Pons (tissue), 1 donor: ENCODE data around the gene PLD3.

Source experiments
- DNase-seq: peaks from one replicate; pipeline ENCODE4 v3.0.0-alpha.2; 2016; ENCODE audit warnings: low spot score

The PLD3 gene, protein sequence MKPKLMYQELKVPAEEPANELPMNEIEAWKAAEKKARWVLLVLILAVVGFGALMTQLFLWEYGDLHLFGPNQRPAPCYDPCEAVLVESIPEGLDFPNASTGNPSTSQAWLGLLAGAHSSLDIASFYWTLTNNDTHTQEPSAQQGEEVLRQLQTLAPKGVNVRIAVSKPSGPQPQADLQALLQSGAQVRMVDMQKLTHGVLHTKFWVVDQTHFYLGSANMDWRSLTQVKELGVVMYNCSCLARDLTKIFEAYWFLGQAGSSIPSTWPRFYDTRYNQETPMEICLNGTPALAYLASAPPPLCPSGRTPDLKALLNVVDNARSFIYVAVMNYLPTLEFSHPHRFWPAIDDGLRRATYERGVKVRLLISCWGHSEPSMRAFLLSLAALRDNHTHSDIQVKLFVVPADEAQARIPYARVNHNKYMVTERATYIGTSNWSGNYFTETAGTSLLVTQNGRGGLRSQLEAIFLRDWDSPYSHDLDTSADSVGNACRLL

DNA sequence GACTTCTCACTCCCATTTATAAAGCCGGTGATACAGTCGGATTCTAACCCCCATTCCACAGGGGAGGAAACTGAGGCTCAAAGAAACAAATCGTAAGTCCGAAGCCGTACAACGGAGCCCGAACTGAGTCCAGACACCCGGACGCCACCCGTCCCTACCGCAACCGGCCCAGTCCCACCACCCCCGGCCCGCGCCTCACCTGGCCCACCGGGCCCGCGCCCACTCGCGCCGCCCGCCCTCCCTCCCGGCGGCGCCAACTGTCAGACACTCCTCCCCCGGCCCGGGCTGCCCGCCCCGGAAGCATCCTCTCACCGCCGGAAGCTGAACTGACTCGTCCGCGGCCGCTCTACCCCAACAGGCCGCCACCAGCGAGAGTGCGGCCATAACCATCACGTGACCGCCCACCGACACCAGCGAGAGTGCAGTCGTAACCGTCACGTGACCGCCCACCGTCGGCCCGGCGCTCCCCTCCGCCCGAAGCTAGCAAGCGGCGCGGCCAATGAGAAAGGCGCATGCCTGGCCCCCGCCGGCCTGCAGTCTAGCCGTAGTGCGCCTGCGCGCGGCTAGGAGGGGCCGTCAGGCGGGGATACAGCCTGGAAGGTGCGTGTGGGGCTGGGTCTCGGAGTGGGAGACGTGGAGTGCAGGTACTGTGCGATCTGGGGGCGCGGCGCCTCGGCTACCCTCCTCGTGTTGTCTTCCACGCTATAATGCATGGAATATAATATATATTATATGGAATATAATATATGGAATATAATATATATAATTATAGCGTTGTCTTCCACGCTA is at the start of gene PLD3, which contains the start of gene C19orf47:
PLD3 (plus strand) TSS at position 571 of the 789 bp plus-strand sequence. CDS start 17,789 bp downstream, outside the sequence.
C19orf47 (minus strand) TSS at position 273 of the 789 bp plus-strand sequence. CDS start 6,540 bp downstream, outside the sequence.
- DNase-seq: peak; percentile 98

DNA sequence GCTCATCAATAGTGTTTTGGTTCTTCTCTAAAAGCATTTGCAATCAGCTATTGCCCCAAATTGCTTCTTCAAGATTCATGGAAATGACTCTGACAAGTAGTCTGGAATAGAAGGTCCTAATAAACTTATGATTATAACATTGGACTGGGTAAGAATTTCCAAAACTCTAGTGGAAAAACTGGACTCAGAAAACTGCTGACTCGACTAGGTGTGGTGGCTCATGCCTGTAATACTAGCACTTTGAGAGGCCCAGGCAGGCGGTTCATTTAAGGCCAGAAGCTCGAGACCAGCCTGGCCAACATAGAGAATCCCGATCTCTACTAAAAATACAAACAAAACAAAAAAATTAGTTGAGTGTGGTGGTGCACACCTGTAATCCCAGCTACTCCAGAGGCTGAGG is 47.8 kb upstream of the PLD3 start:
- no peak for DNase-seq

DNA sequence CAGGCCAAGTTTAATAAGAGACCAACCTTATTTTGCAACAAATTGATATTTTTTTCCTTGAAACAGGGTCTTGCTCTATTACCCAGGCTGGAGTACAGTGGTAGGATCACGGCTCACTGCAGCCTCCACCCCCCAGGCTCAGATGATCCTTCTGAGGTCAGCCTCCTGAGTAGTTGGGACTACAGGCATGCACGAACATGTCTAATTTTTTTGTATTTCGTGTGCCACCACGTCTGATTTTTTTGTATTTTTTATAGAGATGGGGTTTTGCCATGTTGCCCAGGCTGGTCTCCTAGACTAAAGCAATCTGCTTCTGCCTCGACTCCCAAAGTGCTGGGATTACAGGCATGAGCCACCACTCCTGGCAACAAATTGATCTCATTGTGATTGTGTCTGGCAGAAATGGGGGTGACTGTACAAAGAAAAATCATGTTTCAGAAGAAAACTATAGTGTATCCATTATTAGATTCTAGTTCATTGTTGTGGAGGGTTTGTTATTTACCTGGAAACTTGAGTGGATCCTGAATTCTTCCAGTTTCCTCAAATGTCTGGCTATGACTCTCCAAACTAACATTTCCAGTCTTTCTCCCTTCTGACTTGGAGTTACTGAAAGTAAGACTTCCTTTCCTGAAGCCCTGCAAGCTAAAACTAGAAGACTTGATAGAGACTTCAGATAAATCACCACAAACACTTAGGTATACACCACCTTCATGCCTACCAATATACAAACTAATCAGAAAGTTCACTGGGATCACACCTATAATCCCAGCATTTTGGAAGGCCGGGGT is 46.1 kb upstream of the PLD3 start:
- no peak for DNase-seq

DNA sequence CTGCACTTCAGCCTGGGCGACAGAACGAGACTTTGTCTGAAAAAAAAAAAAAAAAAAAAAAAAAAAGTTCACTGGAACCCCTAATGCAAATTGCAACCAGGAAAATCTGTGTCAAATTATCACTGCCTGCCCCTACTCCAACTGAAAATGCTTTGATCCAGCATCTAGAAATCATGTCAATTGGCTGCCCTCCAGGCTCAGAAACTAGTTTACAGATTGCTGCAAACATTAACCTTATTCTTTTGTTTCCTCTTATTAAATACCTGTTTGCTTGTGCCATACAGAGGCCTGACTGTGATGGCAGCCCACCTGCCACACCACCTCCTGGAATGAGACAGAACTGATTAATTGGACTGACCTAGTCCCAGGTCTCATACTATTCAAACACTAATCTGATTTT is 44.7 kb upstream of the PLD3 start:
- DNase-seq: no peak

DNA sequence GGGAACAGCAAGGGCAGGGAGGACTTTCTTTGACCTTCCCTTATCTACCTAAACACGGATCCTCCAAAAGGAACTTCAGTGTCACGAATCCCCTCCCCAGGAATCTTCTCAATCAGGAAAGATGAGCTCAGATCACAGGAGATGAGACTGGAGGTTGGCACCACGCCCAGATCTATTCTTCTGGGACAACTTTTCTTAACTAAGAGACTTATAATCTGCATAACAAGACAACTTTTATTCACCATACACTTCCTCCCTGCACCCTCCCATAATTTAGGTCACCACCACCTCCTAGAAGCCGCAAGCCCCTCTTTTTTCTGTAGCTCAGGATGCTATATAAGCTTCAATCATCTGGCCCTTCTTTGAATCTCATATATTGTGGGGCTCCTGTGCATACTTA is 44.2 kb upstream of the PLD3 start:
- no peak for DNase-seq

DNA sequence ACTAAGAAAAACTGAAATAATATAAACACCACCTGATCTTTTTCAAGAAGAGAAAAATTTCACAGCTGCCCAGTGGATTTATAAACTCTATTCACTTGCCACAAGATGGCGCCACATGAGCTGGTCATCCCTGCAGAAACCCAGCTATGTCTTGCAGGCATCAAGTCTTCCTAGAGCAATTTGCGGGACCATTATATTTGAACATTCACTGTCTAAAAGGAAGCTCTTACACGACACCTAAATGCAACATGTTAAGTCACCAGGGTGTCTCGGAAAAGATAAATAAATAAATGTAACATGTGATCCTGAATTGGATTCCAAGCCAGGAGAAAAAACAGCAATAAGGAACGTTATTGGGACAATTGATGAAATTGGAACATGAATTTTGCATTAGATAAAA is 43.1 kb upstream of the PLD3 start:
- peak; percentile 96 for DNase-seq

DNA sequence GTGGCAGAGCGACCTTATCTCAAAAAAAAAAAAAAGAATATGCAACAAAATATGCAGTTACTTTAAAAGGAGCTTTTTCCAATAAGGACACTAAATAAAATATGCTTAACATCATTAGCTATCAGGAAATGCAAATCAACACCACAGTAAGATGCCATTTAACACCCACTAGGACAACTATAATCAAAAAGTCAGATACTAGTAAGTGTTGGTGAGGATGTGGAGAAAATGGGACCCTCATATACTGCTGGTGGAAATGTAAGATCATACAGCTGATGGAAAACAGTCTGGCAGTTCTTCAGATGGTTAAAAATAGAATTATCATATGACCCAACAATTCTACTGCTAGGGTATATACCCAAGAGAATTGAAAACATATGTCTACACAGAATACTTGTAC is 38.8 kb upstream of the PLD3 start:
- DNase-seq: no peak

DNA sequence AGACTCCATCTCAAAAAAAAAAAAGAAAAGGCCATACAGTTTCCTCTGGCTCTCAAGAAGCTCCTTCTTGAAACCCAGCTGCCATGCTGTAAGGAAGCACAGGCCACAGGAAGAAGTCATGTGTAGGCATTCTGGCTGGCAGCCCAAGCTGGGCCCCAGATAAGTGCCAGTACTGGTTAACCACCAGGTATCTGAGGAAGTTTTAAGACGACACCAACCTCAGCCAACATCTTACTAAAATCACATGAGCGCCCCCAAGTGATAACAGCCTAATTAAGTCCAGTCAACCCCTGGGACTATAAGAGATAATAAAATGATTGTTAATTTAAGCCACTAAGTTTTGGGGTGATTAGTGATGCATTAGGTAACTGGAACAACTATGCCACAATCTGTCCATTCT is 36.0 kb upstream of the PLD3 start:
- DNase-seq: no peak

DNA sequence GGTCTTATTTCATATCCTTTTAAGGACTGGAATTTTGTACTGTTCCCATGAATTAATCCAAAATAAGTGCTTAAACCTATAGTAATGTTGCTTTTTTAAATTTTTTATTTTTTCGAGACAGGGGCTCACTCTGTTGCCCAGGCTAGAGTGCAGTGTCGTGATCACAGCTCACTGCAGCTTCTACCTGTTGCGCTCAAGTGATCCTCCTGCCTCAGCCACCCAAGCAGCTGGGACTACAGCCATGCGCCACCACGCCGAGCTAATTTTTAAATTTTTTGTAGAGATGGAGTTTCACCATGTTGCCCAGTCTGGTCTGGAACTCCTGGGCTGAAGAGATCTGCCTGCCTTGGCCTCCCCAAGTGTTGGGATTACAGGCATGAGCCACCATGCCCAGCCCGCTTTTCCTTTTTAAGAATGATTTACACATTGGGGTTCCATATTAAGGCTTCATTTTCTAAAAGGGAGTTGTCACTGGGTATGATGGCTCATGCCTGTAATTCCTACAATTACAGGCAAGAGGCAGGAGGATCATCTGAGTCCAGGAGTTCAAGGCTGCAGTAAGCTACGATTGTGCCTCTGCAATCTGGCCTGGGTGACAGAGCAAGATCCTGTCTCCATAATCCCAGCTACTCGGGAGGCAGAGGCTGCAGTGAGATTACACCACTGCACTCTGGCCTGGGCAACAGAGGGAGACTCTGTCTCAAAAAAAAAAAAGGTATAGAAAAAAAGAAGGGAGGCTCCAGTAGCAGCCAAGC is 35.1 kb upstream of the PLD3 start:
- DNase-seq: no peak

DNA sequence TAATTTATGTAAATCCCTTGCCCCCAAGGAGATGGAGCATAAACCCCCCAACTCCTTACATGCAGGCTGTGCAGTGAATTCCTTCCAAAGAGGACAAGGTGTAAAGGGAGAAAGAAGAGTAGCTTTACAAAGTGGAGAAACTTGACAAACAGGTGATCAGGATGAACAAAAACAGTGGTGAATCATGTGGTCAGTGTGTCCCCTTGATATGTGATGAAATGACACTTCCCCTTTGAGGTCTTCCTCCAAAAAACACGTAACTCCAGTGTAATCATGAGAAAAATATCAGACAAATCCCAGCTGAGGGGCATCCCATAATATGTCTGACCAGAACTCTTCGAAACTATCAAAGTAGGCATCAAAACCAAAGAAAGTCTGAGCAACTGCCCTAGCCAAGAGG is 33.8 kb upstream of the PLD3 start:
- no peak for DNase-seq

DNA sequence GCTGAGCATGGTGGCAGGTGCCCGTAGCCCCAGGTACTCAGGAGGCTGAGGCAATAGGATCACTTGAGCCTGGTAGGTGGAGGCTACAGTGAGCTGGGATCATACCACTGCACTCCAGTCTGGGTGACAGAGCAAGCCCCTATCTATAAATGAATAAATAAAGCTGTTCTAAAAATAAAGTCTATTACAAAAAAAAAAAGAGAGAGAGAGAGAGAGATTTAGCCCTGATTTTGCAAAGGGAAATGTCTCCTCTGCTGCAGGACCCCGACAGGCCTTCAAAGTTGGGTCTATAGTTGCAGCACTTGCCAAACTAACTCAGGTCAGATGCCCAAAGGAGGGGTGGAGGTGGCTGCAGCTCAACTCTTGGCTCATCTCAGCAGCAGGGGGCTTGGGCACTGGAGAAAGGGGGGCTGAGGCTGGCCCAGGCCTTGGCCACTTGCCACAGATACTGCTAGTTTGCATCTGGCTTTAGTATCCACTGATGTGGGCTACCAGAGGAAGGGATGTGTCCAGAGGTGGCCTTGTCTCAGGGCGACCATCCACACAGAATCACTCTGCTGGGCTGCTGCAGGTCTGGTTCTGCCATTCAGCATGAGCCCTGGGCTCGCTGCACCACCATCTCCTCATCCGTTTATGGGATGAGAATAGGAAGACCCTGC is 32.6 kb upstream of the PLD3 start:
- no peak for DNase-seq

DNA sequence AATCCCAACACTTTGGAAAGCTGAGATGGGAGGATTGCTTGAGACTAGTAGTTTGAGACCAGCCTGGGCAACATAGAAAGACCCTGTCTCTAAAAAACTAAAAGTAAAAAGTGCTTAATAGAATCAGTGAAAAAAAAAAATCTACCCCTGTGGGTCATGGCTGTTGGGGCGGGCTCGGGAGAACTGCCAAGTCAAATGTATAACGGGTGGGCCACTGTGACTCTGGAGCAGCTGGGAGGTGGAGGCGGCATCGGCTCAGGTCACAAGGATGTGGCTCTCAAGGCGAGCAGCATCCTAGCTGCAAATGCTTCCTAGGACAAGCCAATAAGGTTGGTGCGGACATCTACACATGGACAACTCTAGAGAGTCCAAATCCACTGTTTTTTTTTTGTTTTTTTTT is 31.2 kb upstream of the PLD3 start:
- DNase-seq: no peak

DNA sequence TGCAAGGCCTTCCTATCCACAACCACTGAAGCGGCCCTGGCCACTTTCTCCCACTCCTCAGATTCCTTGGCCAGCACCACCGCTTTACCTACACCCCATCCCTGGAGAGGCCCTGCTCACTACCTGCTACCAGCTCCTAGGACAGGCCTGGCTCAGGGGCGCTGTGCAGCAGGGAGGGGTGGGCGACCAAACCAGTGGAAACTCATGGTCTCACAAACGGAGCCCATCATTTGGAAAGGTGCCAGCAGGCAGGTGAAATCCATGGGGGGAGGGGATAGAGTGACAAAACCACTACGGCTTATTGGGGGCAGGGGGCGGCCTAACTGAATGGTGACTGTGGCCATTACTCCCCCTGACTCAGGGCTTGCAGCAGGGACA is 27.9 kb upstream of the PLD3 start:
- no peak for DNase-seq

DNA sequence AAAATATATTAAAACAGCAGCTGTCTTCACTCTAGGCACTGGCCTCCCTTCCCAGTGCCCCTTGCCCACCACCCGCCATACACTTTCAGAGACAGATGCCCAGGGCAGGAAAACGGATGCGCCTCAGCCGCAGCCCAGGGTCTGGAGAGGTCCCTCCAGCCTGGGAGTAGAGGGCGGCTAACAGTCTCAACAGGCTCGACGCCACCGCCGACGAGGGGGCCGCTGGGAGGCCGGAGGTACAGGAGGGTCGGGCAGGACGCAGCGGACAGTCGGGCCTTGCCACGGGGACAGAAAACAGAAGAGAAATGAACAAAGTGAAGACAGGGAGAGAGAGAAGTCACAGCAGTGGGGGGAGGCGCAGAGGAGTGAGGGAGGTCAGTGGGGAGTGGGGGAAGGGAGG is 27.4 kb upstream of the PLD3 start:
- DNase-seq: no peak

DNA sequence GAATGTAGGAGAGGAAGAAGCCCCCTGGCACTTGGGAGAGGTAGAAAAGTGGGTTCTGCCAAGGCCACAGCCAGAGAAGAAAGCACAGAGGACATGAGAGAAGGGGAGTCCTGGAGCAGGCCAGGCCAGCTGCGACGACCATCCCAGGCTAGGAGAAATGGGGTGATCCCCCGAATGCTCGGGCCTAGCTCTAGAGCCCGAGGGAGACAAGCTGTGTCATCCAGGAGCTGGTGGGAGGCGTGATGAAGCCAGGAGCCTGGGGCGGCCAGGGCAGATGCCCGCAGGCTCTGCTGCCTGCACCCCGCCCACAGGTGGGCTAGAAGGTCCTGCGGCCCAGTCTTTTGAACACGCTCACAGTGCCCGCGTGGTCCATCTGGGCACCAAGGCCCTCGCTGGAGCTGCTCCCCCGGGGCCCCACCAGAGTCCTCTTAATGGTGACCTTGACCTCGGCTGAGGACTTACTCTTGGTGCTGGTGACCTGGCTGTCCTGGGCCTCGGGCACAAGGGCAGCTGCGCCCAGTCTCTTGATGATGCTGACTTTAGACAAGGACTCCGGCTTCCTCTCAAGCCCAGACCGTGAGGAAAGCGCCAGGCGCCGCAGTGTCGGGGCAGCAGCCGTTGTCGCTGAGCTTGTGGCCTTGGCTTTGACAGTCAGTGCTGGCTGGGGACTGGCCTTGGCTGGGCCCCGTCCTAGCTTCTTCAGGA is 26.8 kb upstream of the PLD3 start:
- no peak for DNase-seq

DNA sequence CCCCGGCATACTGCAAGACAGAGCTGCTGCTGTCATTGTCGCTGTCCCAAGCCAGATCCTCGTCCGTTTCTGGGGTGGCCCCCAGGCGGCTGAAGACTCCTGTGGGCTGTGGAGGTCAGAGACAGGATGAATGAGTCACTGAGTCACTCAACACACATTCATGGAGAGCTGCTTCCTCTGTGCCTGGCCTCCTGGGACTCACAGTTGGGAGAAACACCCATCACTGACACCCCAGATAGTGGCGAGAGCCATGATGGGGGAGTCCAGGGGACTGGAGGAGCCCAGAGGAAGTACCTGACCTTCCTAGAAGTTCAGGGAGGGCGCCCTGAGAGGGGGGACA is 26.3 kb upstream of the PLD3 start:
- DNase-seq: no peak

DNA sequence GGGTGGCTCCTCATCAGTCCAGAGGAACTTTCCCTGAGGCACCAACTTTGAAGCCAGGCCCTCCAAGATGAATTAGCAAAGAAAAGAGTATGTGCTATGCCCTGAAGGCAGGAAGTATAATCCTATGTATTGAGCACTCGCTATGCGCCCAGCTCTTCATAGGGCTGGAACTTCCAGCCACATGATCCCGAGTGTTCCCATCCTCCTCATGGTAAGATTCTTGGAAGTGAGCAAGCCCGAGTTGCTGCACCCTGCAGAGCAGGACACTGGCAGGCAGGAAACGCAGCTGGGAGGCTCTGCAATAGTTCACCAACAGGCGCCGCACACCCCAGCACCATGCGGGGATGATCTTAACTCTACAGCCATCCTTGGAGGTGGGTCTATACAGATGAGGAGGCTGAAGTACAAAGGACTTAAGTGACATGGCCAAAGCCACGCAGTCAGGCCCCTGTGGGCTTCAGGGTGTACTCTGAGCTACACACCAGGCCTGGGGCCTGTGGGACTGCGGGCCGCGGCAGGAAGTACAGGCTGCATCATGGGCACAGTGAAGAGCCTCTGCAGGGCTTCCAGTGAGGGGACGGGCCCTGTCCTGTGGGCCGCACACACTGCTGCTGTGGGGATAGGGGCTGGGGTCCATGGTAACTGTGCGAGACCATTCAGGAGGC is 25.4 kb upstream of the PLD3 start:
- no peak for DNase-seq

DNA sequence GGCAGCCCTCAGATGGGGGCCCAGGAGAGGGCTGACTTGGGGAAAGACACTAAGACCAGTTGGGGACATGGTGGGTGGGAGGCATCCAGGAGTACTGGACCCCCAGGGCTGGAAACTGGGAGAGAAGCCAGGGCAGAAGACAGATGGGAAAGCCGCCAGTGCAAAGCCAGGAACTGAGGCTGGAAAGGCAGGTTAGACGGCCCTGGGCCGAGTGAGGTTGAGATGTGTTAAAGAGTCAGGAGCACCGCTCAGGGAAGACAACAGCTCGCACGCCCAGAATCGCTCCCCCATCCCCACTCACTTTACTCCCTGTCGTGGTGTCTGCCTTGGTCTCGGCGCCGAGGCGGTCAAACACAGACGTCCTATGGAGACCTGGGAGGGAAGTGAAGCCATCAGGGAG is 24.8 kb upstream of the PLD3 start:
- no peak for DNase-seq

DNA sequence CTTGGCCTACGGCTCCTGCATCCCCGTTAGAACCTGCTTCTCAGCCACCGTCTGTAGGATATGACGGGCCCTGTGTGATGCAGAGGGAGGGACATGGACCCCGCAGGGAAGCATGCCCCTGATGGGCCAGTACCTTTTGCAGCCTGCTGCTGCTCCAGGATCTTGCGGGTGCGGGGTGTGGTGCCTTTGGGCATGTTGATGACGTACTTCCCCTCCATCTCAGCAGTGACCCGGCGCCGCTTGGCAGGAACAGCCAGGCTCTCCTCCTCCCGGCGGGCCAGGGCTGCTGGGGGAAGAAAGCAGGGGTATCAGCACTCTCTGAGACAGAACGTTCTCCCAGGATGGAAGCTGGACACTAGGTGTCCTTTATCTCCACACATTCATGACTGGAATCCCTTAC is 22.3 kb upstream of the PLD3 start:
- no peak for DNase-seq

DNA sequence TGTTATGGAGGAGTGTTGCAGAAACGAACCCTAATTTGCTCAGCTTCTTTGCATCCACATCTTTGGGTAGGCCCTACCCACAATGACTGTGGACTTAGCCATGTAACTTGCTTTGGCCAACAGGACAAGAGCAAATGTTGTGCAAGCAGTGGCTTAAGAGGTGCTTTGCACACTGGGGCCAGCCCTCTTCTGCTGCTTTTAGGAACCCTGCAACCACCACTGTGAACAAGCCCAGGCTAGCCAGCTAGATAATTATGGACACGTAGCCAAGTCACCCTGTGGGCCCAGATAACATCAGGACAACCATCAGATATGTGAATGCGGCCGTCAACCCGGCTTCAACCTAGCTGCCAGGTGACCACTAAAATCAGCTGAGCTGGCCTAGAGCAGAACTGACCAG is 17.4 kb upstream of the PLD3 start:
- no peak for DNase-seq
